Liver (tissue), 9 donors: ENCODE measurements around the gene CRNN. TPM values are rescaled to one million over a fixed set of nuclear protein-coding genes. Genes with fewer than 3 reads are reported as not detected.

Source experiments
- DNase-seq: peaks from one replicate; pipeline ENCODE4 v3.0.0-alpha.2; 2017; ENCODE audit warnings: low spot score
- H3K27ac ChIP-seq, 2 donors: one replicate each; pipeline ENCODE4 v1.7.0; 2013; ENCODE audit warnings: inconsistent platforms in 2 of 2, low read length in 2 of 2, control low read depth in 1 of 2, low read depth in 1 of 2, mild to moderate bottlenecking in 1 of 2
- H3K27me3 ChIP-seq, 4 donors: one replicate each; pipeline versions ENCODE4 v1.6.1 to v1.7.0; 2013; ENCODE audit warnings: low read length in 3 of 4, inconsistent platforms in 1 of 4, mild to moderate bottlenecking in 1 of 4, moderate library complexity in 1 of 4; ENCODE audit not compliant: control insufficient read depth in 4 of 4, insufficient read depth in 4 of 4
- H3K36me3 ChIP-seq, 4 donors: one replicate each; pipeline versions ENCODE4 v1.6.1 to v1.7.0; 2013; ENCODE audit warnings: low read length in 3 of 4, mild to moderate bottlenecking in 3 of 4, low read depth in 1 of 4, moderate library complexity in 1 of 4; ENCODE audit not compliant: control insufficient read depth in 4 of 4, insufficient read depth in 3 of 4
- H3K4me1 ChIP-seq, 4 donors: one replicate each; pipeline versions ENCODE4 v1.6.1 to v1.7.0; 2013; ENCODE audit warnings: low read length in 3 of 4, mild to moderate bottlenecking in 3 of 4, moderate library complexity in 1 of 4; ENCODE audit not compliant: control insufficient read depth in 4 of 4, insufficient read depth in 4 of 4
- H3K4me3 ChIP-seq, 3 donors: one replicate each; pipeline versions ENCODE4 v1.6.1 to v1.7.0; 2013; ENCODE audit warnings: low read length in 3 of 3, control low read depth in 1 of 3, low read depth in 1 of 3, mild to moderate bottlenecking in 1 of 3
- H3K9ac ChIP-seq, 2 donors: one replicate each; pipeline ENCODE4 v1.7.0; 2013; ENCODE audit warnings: low read length in 2 of 2, mild to moderate bottlenecking in 2 of 2, moderate library complexity in 2 of 2, control low read depth in 1 of 2, low read depth in 1 of 2
- H3K9me3 ChIP-seq, 4 donors: one replicate each; pipeline versions ENCODE4 v1.6.1 to v1.7.0; 2013; ENCODE audit warnings: low read length in 3 of 4; ENCODE audit not compliant: control insufficient read depth in 4 of 4
- EGR1 ChIP-seq, 2 donors: IDR thresholded peaks; 2 replicates each; pipeline ENCODE4 v1.6.1; 2016 to 2018; ENCODE audit warnings: antibody characterized with exemption in 2 of 2, low read depth in 2 of 2
- FOXA1 ChIP-seq: IDR thresholded peaks from 2 replicates; pipeline ENCODE4 v1.6.1; 2016; ENCODE audit warnings: antibody characterized with exemption
- FOXA2 ChIP-seq: IDR thresholded peaks from 2 replicates; pipeline ENCODE4 v1.6.1; 2016; ENCODE audit warnings: antibody characterized with exemption
- GABPA ChIP-seq, 2 donors: IDR thresholded peaks in 1 of 2; conservative IDR thresholded peaks in 1 of 2; 2 replicates each; pipeline ENCODE4 v1.6.1; 2016; ENCODE audit warnings: antibody characterized with exemption in 2 of 2, mild to moderate bottlenecking in 1 of 2, moderate library complexity in 1 of 2
- HNF4A ChIP-seq, 2 donors: conservative IDR thresholded peaks; 2 replicates each; pipeline ENCODE4 v1.6.1; 2016; ENCODE audit warnings: antibody characterized with exemption in 2 of 2, mild to moderate bottlenecking in 2 of 2
- HNF4G ChIP-seq: IDR thresholded peaks from 2 replicates; pipeline ENCODE4 v1.6.1; 2016; ENCODE audit warnings: antibody characterized with exemption
- JUND ChIP-seq, 2 donors: IDR thresholded peaks; 2 replicates each; pipeline ENCODE4 v1.6.1; 2016; ENCODE audit warnings: antibody characterized with exemption in 2 of 2
- NR2F2 ChIP-seq: IDR thresholded peaks from 2 replicates; pipeline ENCODE4 v1.6.1; 2016; ENCODE audit warnings: antibody characterized with exemption
- RAD21 ChIP-seq, 2 donors: IDR thresholded peaks; 2 replicates each; pipeline ENCODE4 v1.6.1; 2016; ENCODE audit warnings: antibody characterized with exemption in 2 of 2, mild to moderate bottlenecking in 2 of 2
- SP1 ChIP-seq: IDR thresholded peaks from 2 replicates; pipeline ENCODE4 v1.6.1; 2018; ENCODE audit warnings: antibody characterized with exemption, mild to moderate bottlenecking
- TAF1 ChIP-seq: conservative IDR thresholded peaks from 2 replicates; pipeline ENCODE4 v1.6.1; 2016; ENCODE audit warnings: antibody characterized with exemption, mild to moderate bottlenecking
- YY1 ChIP-seq: IDR thresholded peaks from 2 replicates; pipeline ENCODE4 v1.6.1; 2016; ENCODE audit warnings: antibody characterized with exemption, mild to moderate bottlenecking
- WGBS: extraction: QIAGEN DNeasy Blood & Tissue Kit; methylation state at CpG from one replicate; pipeline ENCODE4 v1.1.7; 2013; 5-methylcytosine and 5-hydroxymethylcytosine counted together
- polyA plus RNA-seq, 2 donors: library from polyadenylated mRNA; stranded (reverse) in 1 of 2; unstranded in 1 of 2; fragments of 200-250 nt in 1 of 2; fragments of >200 nt in 1 of 2; fragmentation: Nextera tagmentation in 1 of 2; extraction: Ambion mirVana in 1 of 2; gene quantifications; one replicate each; pipeline versions ENCODE4 v1.2.1 to v1.2.3, GENCODE V29; 2013 to 2015
- total RNA-seq, 2 donors: library from RNA; depleted of rRNA; stranded (reverse); fragments of >200 nt; gene quantifications; one replicate each; pipeline ENCODE4 v1.2.3, GENCODE V29; 2014
- TF ChIP-seq, protein P1 (sequence below): fragments of 150-350 bp; IDR thresholded peaks from 2 replicates; pipeline ENCODE4 v1.5.1; 2017; ENCODE audit warnings: improper control_type of control experiment, low read depth, low read length; ENCODE audit not compliant: missing input control
- TF ChIP-seq, protein P2 (sequence below): IDR thresholded peaks from 2 replicates; pipeline ENCODE4 v1.6.1; 2016; ENCODE audit warnings: antibody characterized with exemption
- TF ChIP-seq, protein P3 (sequence below): IDR thresholded peaks from 2 replicates; pipeline ENCODE4 v1.6.1; 2016; ENCODE audit warnings: antibody characterized with exemption
- TF ChIP-seq, protein P4 (sequence below): IDR thresholded peaks from 2 replicates; pipeline ENCODE4 v1.6.1; 2016; ENCODE audit warnings: antibody characterized with exemption
- donor health status: healthy.
- donor health status: healthy.
- donor health status: healthy.
- donor health status: healthy.
- donor health status: healthy.

Gene CRNN
- total and polyA plus RNA-seq, 4 donors = 0.05 to 0.22 TPM; not detected in 2

DNA sequence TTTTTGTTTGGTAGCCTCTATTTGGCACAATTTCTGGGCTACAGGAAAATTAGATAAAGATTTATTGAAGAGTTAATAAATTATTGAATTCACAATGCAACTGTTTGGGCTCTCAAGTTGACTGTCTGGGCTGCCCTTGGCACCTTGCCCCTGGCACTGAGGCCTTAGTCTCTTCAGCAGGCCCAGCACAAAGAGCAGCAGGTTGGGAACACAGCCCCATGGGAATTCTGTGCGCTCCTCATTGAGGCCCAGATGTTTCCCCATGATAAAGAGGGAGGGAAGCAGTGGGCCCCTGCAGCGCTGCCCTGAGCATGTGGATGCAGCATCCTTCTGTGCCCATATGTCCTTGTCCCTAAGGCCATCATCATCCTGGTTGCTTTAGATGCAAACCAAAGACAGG lies 2.9 kb downstream of the CRNN start:
- H3K27me3 ChIP-seq = no peaks in the 10 kb centered on the region
- no peaks in the 10 kb centered on the region for H3K4me1 ChIP-seq
- TF ChIP-seq TAF1 = no peak
- no peak for TF ChIP-seq SP1
- TF ChIP-seq YY1 = no peak
- TF ChIP-seq, protein P1, sequence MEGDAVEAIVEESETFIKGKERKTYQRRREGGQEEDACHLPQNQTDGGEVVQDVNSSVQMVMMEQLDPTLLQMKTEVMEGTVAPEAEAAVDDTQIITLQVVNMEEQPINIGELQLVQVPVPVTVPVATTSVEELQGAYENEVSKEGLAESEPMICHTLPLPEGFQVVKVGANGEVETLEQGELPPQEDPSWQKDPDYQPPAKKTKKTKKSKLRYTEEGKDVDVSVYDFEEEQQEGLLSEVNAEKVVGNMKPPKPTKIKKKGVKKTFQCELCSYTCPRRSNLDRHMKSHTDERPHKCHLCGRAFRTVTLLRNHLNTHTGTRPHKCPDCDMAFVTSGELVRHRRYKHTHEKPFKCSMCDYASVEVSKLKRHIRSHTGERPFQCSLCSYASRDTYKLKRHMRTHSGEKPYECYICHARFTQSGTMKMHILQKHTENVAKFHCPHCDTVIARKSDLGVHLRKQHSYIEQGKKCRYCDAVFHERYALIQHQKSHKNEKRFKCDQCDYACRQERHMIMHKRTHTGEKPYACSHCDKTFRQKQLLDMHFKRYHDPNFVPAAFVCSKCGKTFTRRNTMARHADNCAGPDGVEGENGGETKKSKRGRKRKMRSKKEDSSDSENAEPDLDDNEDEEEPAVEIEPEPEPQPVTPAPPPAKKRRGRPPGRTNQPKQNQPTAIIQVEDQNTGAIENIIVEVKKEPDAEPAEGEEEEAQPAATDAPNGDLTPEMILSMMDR = no peak
- TF ChIP-seq EGR1 (IDR thresholded peaks at IDR 0.05; ENCODE audit: low read depth in 2 of 2) = no peak
- no peak for TF ChIP-seq RAD21 (IDR thresholded peaks at IDR 0.05)
- TF ChIP-seq, protein P2, sequence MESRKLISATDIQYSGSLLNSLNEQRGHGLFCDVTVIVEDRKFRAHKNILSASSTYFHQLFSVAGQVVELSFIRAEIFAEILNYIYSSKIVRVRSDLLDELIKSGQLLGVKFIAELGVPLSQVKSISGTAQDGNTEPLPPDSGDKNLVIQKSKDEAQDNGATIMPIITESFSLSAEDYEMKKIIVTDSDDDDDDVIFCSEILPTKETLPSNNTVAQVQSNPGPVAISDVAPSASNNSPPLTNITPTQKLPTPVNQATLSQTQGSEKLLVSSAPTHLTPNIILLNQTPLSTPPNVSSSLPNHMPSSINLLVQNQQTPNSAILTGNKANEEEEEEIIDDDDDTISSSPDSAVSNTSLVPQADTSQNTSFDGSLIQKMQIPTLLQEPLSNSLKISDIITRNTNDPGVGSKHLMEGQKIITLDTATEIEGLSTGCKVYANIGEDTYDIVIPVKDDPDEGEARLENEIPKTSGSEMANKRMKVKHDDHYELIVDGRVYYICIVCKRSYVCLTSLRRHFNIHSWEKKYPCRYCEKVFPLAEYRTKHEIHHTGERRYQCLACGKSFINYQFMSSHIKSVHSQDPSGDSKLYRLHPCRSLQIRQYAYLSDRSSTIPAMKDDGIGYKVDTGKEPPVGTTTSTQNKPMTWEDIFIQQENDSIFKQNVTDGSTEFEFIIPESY = no peak
- TF ChIP-seq FOXA1 = no peak
- no peak overlapping the region for H3K9ac ChIP-seq
- H3K4me3 ChIP-seq = no peak overlapping the region
- H3K9me3 ChIP-seq = no peaks in the 10 kb centered on the region
- no peak overlapping the region for H3K27ac ChIP-seq
- no peak for DNase-seq
- H3K36me3 ChIP-seq = no peaks in the 10 kb centered on the region
- WGBS = 69% methylated on average over 2 of the region's 2 CpGs

DNA sequence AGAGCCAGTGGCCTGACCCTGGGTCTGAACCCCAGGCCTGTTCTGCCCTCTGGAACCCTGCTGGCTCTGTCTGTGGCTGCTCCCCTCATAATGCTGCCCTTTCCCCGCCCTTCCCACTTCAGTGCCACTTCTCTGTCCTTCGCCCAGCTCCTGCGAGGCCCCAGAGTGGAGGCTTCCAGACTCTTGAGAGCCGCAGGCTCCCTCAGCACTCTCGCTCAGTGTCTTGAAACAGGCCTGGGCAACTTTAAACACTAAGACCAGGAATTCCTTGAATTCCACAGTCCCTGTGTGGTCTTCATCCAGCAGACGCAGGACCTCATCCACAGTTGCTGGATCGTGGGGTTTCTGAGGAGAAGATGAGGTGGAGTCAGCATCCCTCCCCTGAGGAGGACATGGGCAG lies 3.5 kb downstream of the CRNN start:
- H3K9me3 ChIP-seq = no peaks in the 10 kb centered on the region
- H3K9ac ChIP-seq = no peak overlapping the region
- TF ChIP-seq, protein P3, sequence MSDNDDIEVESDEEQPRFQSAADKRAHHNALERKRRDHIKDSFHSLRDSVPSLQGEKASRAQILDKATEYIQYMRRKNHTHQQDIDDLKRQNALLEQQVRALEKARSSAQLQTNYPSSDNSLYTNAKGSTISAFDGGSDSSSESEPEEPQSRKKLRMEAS = no peak
- TF ChIP-seq FOXA1 = no peak
- TF ChIP-seq RAD21 (IDR thresholded peaks at IDR 0.05) = no peak
- H3K27me3 ChIP-seq = no peaks in the 10 kb centered on the region
- H3K27ac ChIP-seq = no peak overlapping the region
- WGBS = 75% methylated on average over 7 of the region's 7 CpGs
- no peak overlapping the region for H3K4me3 ChIP-seq
- no peaks in the 10 kb centered on the region for H3K4me1 ChIP-seq
- H3K36me3 ChIP-seq = no peaks in the 10 kb centered on the region
- no peak for DNase-seq

DNA sequence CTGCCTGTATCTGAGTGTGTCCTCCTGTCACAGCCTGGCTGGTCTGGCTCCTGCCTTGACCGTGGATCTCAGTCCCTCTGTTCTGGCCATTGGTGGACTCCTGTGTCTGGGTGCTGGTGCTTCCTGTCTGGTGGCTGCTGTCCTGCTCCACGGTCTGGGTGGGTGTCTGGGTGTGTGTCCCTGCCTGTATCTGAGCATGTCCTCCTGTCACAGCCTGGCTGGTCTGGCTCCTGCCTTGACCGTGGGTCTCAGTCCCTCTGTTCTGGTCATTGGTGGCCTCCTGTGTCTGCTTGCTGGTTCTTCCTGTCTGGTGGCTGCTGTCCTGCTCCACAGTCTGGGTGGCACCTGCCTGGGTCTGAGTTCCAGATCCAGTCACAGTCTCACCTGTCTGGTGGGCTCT lies 4.0 kb downstream of the CRNN start:
- no peak overlapping the region for H3K4me3 ChIP-seq
- WGBS = 83% methylated on average over 3 of the region's 3 CpGs
- no peaks in the 10 kb centered on the region for H3K9me3 ChIP-seq
- no peak overlapping the region for H3K9ac ChIP-seq
- H3K27me3 ChIP-seq = no peaks in the 10 kb centered on the region
- no peak for DNase-seq
- no peaks in the 10 kb centered on the region for H3K36me3 ChIP-seq
- H3K4me1 ChIP-seq = no peaks in the 10 kb centered on the region
- TF ChIP-seq JUND (IDR thresholded peaks at IDR 0.05) = no peak
- no peak for TF ChIP-seq TAF1
- TF ChIP-seq RAD21 (IDR thresholded peaks at IDR 0.05) = no peak
- TF ChIP-seq GABPA (IDR thresholded peaks at IDR 0.05 in 1 of 2, conservative IDR thresholded peaks at IDR 0.05 in 1 of 2) = no peak
- no peak for TF ChIP-seq SP1
- no peak for TF ChIP-seq FOXA2
- TF ChIP-seq, protein P3 = no peak
- TF ChIP-seq, protein P4, sequence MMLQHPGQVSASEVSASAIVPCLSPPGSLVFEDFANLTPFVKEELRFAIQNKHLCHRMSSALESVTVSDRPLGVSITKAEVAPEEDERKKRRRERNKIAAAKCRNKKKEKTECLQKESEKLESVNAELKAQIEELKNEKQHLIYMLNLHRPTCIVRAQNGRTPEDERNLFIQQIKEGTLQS = no peak
- no peak for TF ChIP-seq HNF4A (conservative IDR thresholded peaks at IDR 0.05)
- no peak for TF ChIP-seq FOXA1
- no peak for TF ChIP-seq YY1
- TF ChIP-seq NR2F2 = no peak
- no peak for TF ChIP-seq HNF4G
- no peak for TF ChIP-seq EGR1 (IDR thresholded peaks at IDR 0.05; ENCODE audit: low read depth in 2 of 2)
- H3K27ac ChIP-seq = no peak overlapping the region
